ENCODE results near the gene AMZ2.

DNA sequence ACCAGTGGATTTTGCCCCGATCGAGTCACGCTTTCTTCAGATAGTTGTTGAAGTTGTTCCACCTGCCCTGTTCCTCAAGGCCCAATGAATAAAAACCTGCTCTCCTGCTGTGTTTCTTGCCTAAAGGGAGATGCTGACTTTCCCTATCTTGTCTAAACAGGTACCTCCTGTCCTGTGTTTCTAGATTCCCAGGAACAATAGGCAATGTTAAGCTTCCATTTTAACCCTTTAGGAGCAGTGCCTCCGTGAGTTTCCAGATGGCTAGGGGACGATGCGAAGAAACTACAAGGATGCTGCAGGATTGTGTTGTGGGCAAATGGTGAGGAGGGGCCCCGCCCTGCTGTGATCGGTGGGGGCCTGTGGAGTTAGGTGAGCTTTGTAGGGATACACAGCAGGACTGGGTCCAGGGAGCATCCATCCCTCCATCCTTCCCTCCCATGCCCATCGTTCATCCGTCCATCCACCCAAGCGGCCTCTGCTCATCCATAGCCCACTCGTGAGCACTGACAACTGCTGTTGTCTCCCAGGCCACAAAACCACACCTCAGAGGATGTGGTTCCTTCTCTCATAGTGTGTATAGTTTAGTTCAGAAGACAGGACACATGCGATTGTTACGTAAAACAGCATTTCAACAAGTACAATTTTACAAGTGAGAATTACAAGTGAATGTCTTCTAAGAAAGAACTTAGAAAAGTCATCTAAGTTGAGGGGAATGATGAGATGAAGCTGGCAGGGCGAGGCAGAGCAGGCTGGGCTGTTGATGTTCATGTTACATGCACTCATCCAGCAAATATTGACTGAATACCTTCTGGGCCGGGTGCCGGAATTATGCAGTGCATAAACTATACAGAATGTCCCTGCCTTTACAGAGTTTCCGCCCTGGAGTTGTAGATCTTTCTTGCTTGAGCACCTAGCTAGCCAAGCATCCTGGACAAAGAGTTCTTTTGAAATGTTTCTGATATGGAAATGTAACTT lies 48.7 kb downstream of the AMZ2 start:
- TF ChIP-seq TAF1 (IDR thresholded peaks at IDR 0.05; ENCODE audit: borderline replicate concordance, insufficient read depth, low read length) = no peak
- no peak for TF ChIP-seq SIN3A (IDR thresholded peaks at IDR 0.05; ENCODE audit: borderline replicate concordance, insufficient read depth, low read length)
- TF ChIP-seq POLR2AphosphoS5 (IDR thresholded peaks at IDR 0.05; ENCODE audit: low read depth, low read length) = no peak
- TF ChIP-seq, protein P1, sequence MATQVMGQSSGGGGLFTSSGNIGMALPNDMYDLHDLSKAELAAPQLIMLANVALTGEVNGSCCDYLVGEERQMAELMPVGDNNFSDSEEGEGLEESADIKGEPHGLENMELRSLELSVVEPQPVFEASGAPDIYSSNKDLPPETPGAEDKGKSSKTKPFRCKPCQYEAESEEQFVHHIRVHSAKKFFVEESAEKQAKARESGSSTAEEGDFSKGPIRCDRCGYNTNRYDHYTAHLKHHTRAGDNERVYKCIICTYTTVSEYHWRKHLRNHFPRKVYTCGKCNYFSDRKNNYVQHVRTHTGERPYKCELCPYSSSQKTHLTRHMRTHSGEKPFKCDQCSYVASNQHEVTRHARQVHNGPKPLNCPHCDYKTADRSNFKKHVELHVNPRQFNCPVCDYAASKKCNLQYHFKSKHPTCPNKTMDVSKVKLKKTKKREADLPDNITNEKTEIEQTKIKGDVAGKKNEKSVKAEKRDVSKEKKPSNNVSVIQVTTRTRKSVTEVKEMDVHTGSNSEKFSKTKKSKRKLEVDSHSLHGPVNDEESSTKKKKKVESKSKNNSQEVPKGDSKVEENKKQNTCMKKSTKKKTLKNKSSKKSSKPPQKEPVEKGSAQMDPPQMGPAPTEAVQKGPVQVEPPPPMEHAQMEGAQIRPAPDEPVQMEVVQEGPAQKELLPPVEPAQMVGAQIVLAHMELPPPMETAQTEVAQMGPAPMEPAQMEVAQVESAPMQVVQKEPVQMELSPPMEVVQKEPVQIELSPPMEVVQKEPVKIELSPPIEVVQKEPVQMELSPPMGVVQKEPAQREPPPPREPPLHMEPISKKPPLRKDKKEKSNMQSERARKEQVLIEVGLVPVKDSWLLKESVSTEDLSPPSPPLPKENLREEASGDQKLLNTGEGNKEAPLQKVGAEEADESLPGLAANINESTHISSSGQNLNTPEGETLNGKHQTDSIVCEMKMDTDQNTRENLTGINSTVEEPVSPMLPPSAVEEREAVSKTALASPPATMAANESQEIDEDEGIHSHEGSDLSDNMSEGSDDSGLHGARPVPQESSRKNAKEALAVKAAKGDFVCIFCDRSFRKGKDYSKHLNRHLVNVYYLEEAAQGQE (IDR thresholded peaks at IDR 0.05; ENCODE audit: insufficient read depth in 1 of 2, low read depth in 2 of 2, low read length in 2 of 2) = no peak
